Measurements from ENCODE around the gene TIMP2. TPM values are rescaled to one million over a fixed set of nuclear protein-coding genes. Genes with fewer than 3 reads are reported as not detected.

TIMP2 gene
- total RNA-seq, 1 experiment from 2014 or later = 24.8 TPM

- intact Hi-C loops (cut with micrococcal nuclease) = loop anchor here (2.0 kb wide), 1 partner anchor 23 kb away; no protein-coding TSS in a partner anchor
- ChIA-PET POLR2A (interaction anchor here (0.6 to 1.8 kb wide), 13 partner anchors 9 to 462 kb away, joined by 3 to 9 read pairs (median 4); partner anchors contain the start of gene PGS1), CTCF (interaction anchor here (1.2 kb wide), 1 partner anchor 139 kb away, joined by 3 read pairs; no protein-coding TSS in a partner anchor)
- TSS peak; percentile 57 for BruUV-seq (replicated peaks)
- H3K27me3 Mint-ChIP-seq (ENCODE audit: insufficient read depth, unreplicated experiment) = no peaks in the 10 kb centered on the region
- DNase-seq (ENCODE audit: unreplicated experiment) = peak; percentile 45
- no peaks in the 10 kb centered on the region for H3K9me3 Mint-ChIP-seq (ENCODE audit: unreplicated experiment)
- no peak for TF ChIP-seq CTCF (IDR thresholded peaks at IDR 0.05; ENCODE audit: unreplicated experiment)
- H3K27ac Mint-ChIP-seq (ENCODE audit: low read depth, unreplicated experiment) = peak overlapping the region; percentile 90
- H3K4me1 Mint-ChIP-seq (ENCODE audit: insufficient read depth, unreplicated experiment) = peaks cover 28% of the 10 kb centered on the region
- H3K4me3 Mint-ChIP-seq (ENCODE audit: unreplicated experiment) = peak overlapping the region; percentile 93
- peaks cover 39% of the 10 kb centered on the region for H3K36me3 Mint-ChIP-seq (ENCODE audit: insufficient read depth, unreplicated experiment)
These were observed 85.2 kb downstream of the TIMP2 start for GRCh38 chr17:78839762-78840529.

GRCh38 chr17:78839235-78839761, 85.9 kb downstream of the TIMP2 start:
- Mint-ChIP-seq H3K4me1 (ENCODE audit: insufficient read depth, unreplicated experiment) (peaks cover 25% of the 10 kb centered on the region), H3K4me3 (ENCODE audit: unreplicated experiment) (peak overlapping the region; percentile 93), H3K27ac (ENCODE audit: low read depth, unreplicated experiment) (peak overlapping the region; percentile 90), H3K36me3 (ENCODE audit: insufficient read depth, unreplicated experiment) (peaks cover 37% of the 10 kb centered on the region), H3K9me3 (ENCODE audit: unreplicated experiment) (no peaks in the 10 kb centered on the region), H3K27me3 (ENCODE audit: insufficient read depth, unreplicated experiment) (no peaks in the 10 kb centered on the region)
- CTCF ChIA-PET = interaction anchor here (1.0 to 1.1 kb wide), 2 partner anchors 20 to 132 kb away, joined by 3 to 5 read pairs; no protein-coding TSS in a partner anchor
- DNase-seq (ENCODE audit: unreplicated experiment) = peak; percentile 9
- TSS peak; percentile 16 for BruUV-seq (replicated peaks)
- TF ChIP-seq CTCF (IDR thresholded peaks at IDR 0.05; ENCODE audit: unreplicated experiment) = no peak
- intact Hi-C loops (cut with micrococcal nuclease) = no loop called here
- POLR2A ChIA-PET = interaction anchor here (0.9 to 1.3 kb wide), 3 partner anchors 14 to 134 kb away, joined by 3 to 4 read pairs (median 3); no protein-coding TSS in a partner anchor

- intact Hi-C loops (cut with micrococcal nuclease) = no loop called here
These were observed 86.6 kb downstream of the TIMP2 start for GRCh38 chr17:78838574-78839005.

More at GRCh38 chr17:78838574-78839005, 86.6 kb downstream of the TIMP2 start:
- no peak for TF ChIP-seq CTCF (IDR thresholded peaks at IDR 0.05; ENCODE audit: unreplicated experiment)
- Mint-ChIP-seq H3K9me3 (ENCODE audit: unreplicated experiment) (no peaks in the 10 kb centered on the region), H3K27me3 (ENCODE audit: insufficient read depth, unreplicated experiment) (no peaks in the 10 kb centered on the region), H3K27ac (ENCODE audit: low read depth, unreplicated experiment) (peak overlapping the region; percentile 90), H3K4me3 (ENCODE audit: unreplicated experiment) (peak overlapping the region; percentile 93), H3K4me1 (ENCODE audit: insufficient read depth, unreplicated experiment) (peaks cover 22% of the 10 kb centered on the region), H3K36me3 (ENCODE audit: insufficient read depth, unreplicated experiment) (peaks cover 42% of the 10 kb centered on the region)
- BruUV-seq (replicated peaks) = no TSS peak
- DNase-seq (ENCODE audit: unreplicated experiment) = no peak
- ChIA-PET CTCF (interaction anchor here (0.7 to 1.1 kb wide), 4 partner anchors 13 to 170 kb away, joined by 3 to 5 read pairs (median 3); no protein-coding TSS in a partner anchor), POLR2A (interaction anchor here (0.9 to 1.3 kb wide), 5 partner anchors 10 to 141 kb away, joined by 3 to 4 read pairs (median 3); partner anchors contain the start of gene LGALS3BP)

Measured in MCF 10A (cell line).